Endothelial cell of umbilical vein (primary cell): ENCODE measurements around the gene ITM2C. TPM values are rescaled to one million over a fixed set of nuclear protein-coding genes. Genes with fewer than 3 reads are reported as not detected.

Experiments used
- BruUV-seq: library from RNA; stranded (reverse); fragments of 400-500 nt; replicated peaks from 2 replicates; lab custom pipeline; 2021; lab: Mats Ljungman, UMichigan
- CTCF ChIA-PET: fragments of 300-600, 350-600 bp; sonication (Branson Sonifier 250); formaldehyde crosslinking; loops from one replicate; lab custom pipeline; 2021; ENCODE audit warnings: antibody characterized with exemption, inconsistent platforms; lab: Charles Lee
- POLR2A ChIA-PET: fragments of 300-600, 350-600 bp; sonication (Branson Sonifier 250); formaldehyde crosslinking; loops from one replicate; lab custom pipeline; 2021; ENCODE audit warnings: antibody characterized with exemption, inconsistent platforms; lab: Charles Lee
- DNase-seq: peaks from one replicate; pipeline ENCODE4 v3.0.0-alpha.2; 2011; ENCODE audit warnings: low read depth, low spot score
- FAIRE-seq: peaks from 2 replicates; lab custom pipeline; 2011; peaks lifted over from hg19 to GRCh38; lab: Jason Lieb, UNC
- H2AFZ ChIP-seq: 2 replicates; pipeline ENCODE4 v1.6.0; 2012; ENCODE audit warnings: low read depth, low read length, control low read depth, inconsistent platforms
- H3K27ac ChIP-seq: 2 replicates; pipeline ENCODE4 v1.5.1; 2011; ENCODE audit warnings: low read depth, mild to moderate bottlenecking, control low read depth, low read length, moderate library complexity; ENCODE audit not compliant: insufficient read depth
- H3K27me3 ChIP-seq, 2 experiments: 2 replicates each; pipeline versions ENCODE4 v1.6.0 to v1.6.1; 2011; ENCODE audit warnings: low read length in 2 of 2, mixed read lengths in 1 of 2; ENCODE audit not compliant: control insufficient read depth in 2 of 2, insufficient read depth in 2 of 2
- H3K36me3 ChIP-seq, 2 experiments: 2 replicates in 1 of 2; 3 replicates in 1 of 2; pipeline ENCODE4 v1.5.1; 2011; ENCODE audit warnings: low read length in 2 of 2, mild to moderate bottlenecking in 1 of 2, moderate library complexity in 1 of 2; ENCODE audit not compliant: control insufficient read depth in 2 of 2, insufficient read depth in 2 of 2; ENCODE audit errors: extremely low read depth in 1 of 2
- H3K4me1 ChIP-seq: 3 replicates; pipeline ENCODE4 v1.5.1; 2011; ENCODE audit warnings: mild to moderate bottlenecking, low read length; ENCODE audit not compliant: control insufficient read depth, insufficient read depth; ENCODE audit errors: extremely low read depth
- H3K4me2 ChIP-seq: 2 replicates; pipeline ENCODE4 v1.6.1; 2011; ENCODE audit warnings: low read length, control low read depth, mixed read lengths; ENCODE audit not compliant: insufficient read depth
- H3K4me3 ChIP-seq, 3 experiments: fragments of 200-600 bp in 1 of 3; sonication (generic), shearing (Covaris generic) in 1 of 3; replicated peaks in 1 of 3; 2 replicates each; pipeline ENCODE4 v1.5.1; 2011 to 2016; ENCODE audit warnings: control low read depth in 3 of 3, low read length in 3 of 3, mild to moderate bottlenecking in 2 of 3, inconsistent platforms in 1 of 3, low read depth in 1 of 3, moderate library complexity in 1 of 3; ENCODE audit not compliant: insufficient read depth in 1 of 3
- H3K79me2 ChIP-seq: 2 replicates; pipeline ENCODE4 v1.6.0; 2012; ENCODE audit warnings: low read length, inconsistent platforms; ENCODE audit not compliant: control insufficient read depth, insufficient read depth
- H3K9ac ChIP-seq: replicated peaks from 2 replicates; pipeline ENCODE3; 2011; ENCODE audit warnings: low read length, control low read depth; ENCODE audit not compliant: insufficient read depth; ENCODE audit errors: extremely low read depth
- H3K9me1 ChIP-seq: replicated peaks from 3 replicates; pipeline ENCODE4 v1.6.0; 2011; ENCODE audit warnings: mild to moderate bottlenecking, low read length; ENCODE audit not compliant: control insufficient read depth, insufficient read depth; ENCODE audit errors: extremely low read depth
- H3K9me3 ChIP-seq: replicated peaks from 2 replicates; pipeline ENCODE4 v1.5.1; 2012; ENCODE audit warnings: low read length, inconsistent platforms; ENCODE audit not compliant: control insufficient read depth, insufficient read depth
- H4K20me1 ChIP-seq: replicated peaks from 2 replicates; pipeline ENCODE3; 2011; ENCODE audit warnings: mild to moderate bottlenecking, low read length; ENCODE audit not compliant: control insufficient read depth, insufficient read depth; ENCODE audit errors: extremely low read depth
- CTCF ChIP-seq, 2 donors: IDR thresholded peaks; 1 replicate in 1 of 2; 2 replicates in 1 of 2; pipeline ENCODE4 v1.5.1; 2011; ENCODE audit warnings: low read length in 2 of 2, mild to moderate bottlenecking in 2 of 2, moderate library complexity in 2 of 2, control low read depth in 1 of 2, inconsistent platforms in 1 of 2, low read depth in 1 of 2; ENCODE audit not compliant: insufficient read depth in 1 of 2; ENCODE audit errors: extremely low read depth in 1 of 2
- EZH2 ChIP-seq: IDR thresholded peaks from 2 replicates; pipeline ENCODE4 v1.6.1; 2012; ENCODE audit warnings: borderline replicate concordance, low read depth, mild to moderate bottlenecking, moderate library complexity, low read length, inconsistent platforms; ENCODE audit not compliant: severe bottlenecking
- FOS ChIP-seq: IDR thresholded peaks from 2 replicates; pipeline ENCODE4 v1.6.1; 2011; ENCODE audit warnings: mild to moderate bottlenecking, low read length, moderate library complexity, borderline replicate concordance; ENCODE audit not compliant: insufficient read depth
- GATA2 ChIP-seq: IDR thresholded peaks from 2 replicates; pipeline ENCODE4 v1.7.0; 2011; ENCODE audit warnings: low read depth, mild to moderate bottlenecking, moderate library complexity, mixed read lengths, low read length; ENCODE audit not compliant: insufficient read length, insufficient read depth
- JUN ChIP-seq: IDR thresholded peaks from 2 replicates; pipeline ENCODE4 v1.6.1; 2011; ENCODE audit warnings: borderline replicate concordance, low read depth; ENCODE audit not compliant: insufficient read length, insufficient read depth
- dilution Hi-C: fragments of 300-500 bp; cut with MboI; formaldehyde crosslinking; loops from one replicate; pipeline ENCODE4 v1.15.0; 2019; ENCODE audit warnings: low sequenced_read_pairs; ENCODE audit not compliant: extremely low pct_ligation_motif_present
- intact Hi-C: fragments of 100-400 bp; cut with micrococcal nuclease; formaldehyde crosslinking; loops from one replicate; pipeline ENCODE4 v1.10.0; 2022
- polyA plus RNA-seq, 4 experiments: library from polyadenylated mRNA; depleted of rRNA in 3 of 4; stranded (reverse) in 3 of 4; unstranded in 1 of 4; fragments of >200 nt; gene quantifications; 2 replicates each; pipeline versions ENCODE4 v1.2.1 to v1.2.3, GENCODE V29; 2011 to 2012; ENCODE audit warnings: missing spikeins in 1 of 4
- total RNA-seq: library from RNA; stranded (reverse); gene quantifications from 2 replicates; pipeline ENCODE4 v1.2.3, GENCODE V29; 2021

The ITM2C gene
- total and polyA plus RNA-seq, 2 donors (not counting 3 experiments of a cell fraction or from before 2014, with no cell fraction given) = 12.0 to 12.1 TPM

GRCh38 chr2:230865307-230865765 is 594 bp downstream of the ITM2C start:
- no peak overlapping the region for H3K9ac ChIP-seq
- H4K20me1 ChIP-seq = no peaks in the 10 kb centered on the region
- peaks cover 4% of the 10 kb centered on the region for H3K4me1 ChIP-seq
- intact Hi-C loops = no loop called here
- ChIA-PET CTCF (interaction anchor here (0.6 to 1.0 kb wide), 4 partner anchors 9 to 902 kb away, joined by 3 read pairs; no protein-coding TSS in a partner anchor), POLR2A (no interaction called here)
- H3K9me3 ChIP-seq = no peaks in the 10 kb centered on the region
- no peaks in the 10 kb centered on the region for H3K36me3 ChIP-seq
- no peaks in the 10 kb centered on the region for H3K9me1 ChIP-seq
- dilution Hi-C loops = no loop called here
- BruUV-seq = no TSS peak
- peaks cover 20 to 39% of the 10 kb centered on the region in 2 experiments for H3K27me3 ChIP-seq
- TF ChIP-seq GATA2 = no peak
- TF ChIP-seq EZH2 = peak; percentile 14
- H3K79me2 ChIP-seq = no peaks in the 10 kb centered on the region
- FAIRE-seq (no peak), DNase-seq (no peak)
- peak overlapping the region; percentile 17 for H3K4me2 ChIP-seq
- H3K27ac ChIP-seq = no peak overlapping the region
- peak overlapping the region in 2 of 3 experiments; percentile 21 to 32 for H3K4me3 ChIP-seq
- peak overlapping the region; percentile 39 for H2AFZ ChIP-seq

- no peak overlapping the region for H3K4me3 ChIP-seq
- no peak overlapping the region for H3K9ac ChIP-seq
- H3K79me2 ChIP-seq = no peaks in the 10 kb centered on the region
- no TSS peak for BruUV-seq
- H3K27me3 ChIP-seq = peaks cover 20 to 37% of the 10 kb centered on the region in 2 experiments
- no peaks in the 10 kb centered on the region for H4K20me1 ChIP-seq
- no peaks in the 10 kb centered on the region for H3K9me1 ChIP-seq
- intact Hi-C loops = no loop called here
- no peaks in the 10 kb centered on the region for H3K36me3 ChIP-seq
- H3K4me1 ChIP-seq = peaks cover 4% of the 10 kb centered on the region
- H3K9me3 ChIP-seq = no peaks in the 10 kb centered on the region
- no peak overlapping the region for H3K4me2 ChIP-seq
- ChIA-PET CTCF (interaction anchor here (0.7 to 1.3 kb wide), 5 partner anchors 13 to 121 kb away, joined by 3 read pairs; no protein-coding TSS in a partner anchor), POLR2A (no interaction called here)
- no peak overlapping the region for H2AFZ ChIP-seq
- DNase-seq (no peak), FAIRE-seq (no peak)
- no peak overlapping the region for H3K27ac ChIP-seq
- TF ChIP-seq EZH2 (peak; percentile 36), JUN (no peak), FOS (no peak), CTCF (IDR thresholded peaks at IDR 0.05; ENCODE audit: extremely low read depth in 1 of 2, insufficient read depth in 1 of 2, low read depth in 1 of 2, low read length in 2 of 2) (peak in 1 of 2 donors; percentile 6)
- dilution Hi-C loops = no loop called here
These were observed 1.3 kb downstream of the ITM2C start for GRCh38 chr2:230865766-230866755.
